Neural cell (in vitro differentiated cells): ENCODE data around the gene ZNF445. TPM values are rescaled to one million over a fixed set of nuclear protein-coding genes. Genes with fewer than 3 reads are reported as not detected.

ENCODE experiments used
- H2AFZ ChIP-seq: fragments of 200-600, 300-800 bp; sonication (generic), shearing (Covaris generic); 2 replicates; pipeline ENCODE4 v1.6.0; 2014; ENCODE audit warnings: low read depth, mild to moderate bottlenecking, antibody characterized with exemption, low read length, moderate library complexity
- H3F3A ChIP-seq: fragments of 200-600 bp; shearing (Covaris generic); 2 replicates; pipeline ENCODE4 v1.6.1; 2016; ENCODE audit warnings: mild to moderate bottlenecking, moderate library complexity, mixed read lengths, antibody characterized with exemption, low read length; ENCODE audit not compliant: insufficient read depth, poor library complexity, severe bottlenecking
- H3K27ac ChIP-seq: fragments of 200-600, 300-800 bp; sonication (generic), shearing (Covaris generic); 2 replicates; pipeline ENCODE4 v1.5.1; 2014; ENCODE audit warnings: mild to moderate bottlenecking, low read length, moderate library complexity
- H3K27me3 ChIP-seq: fragments of 300-800, 200-600 bp; sonication (generic), shearing (Covaris generic); 2 replicates; pipeline ENCODE4 v1.6.0; 2014; ENCODE audit warnings: mild to moderate bottlenecking, low read depth, low read length, moderate library complexity; ENCODE audit not compliant: insufficient read depth
- H3K36me3 ChIP-seq: fragments of 300-800, 200-600 bp; sonication (generic), shearing (Covaris generic); 2 replicates; pipeline ENCODE4 v1.5.1; 2014; ENCODE audit warnings: mild to moderate bottlenecking, antibody characterized with exemption, low read length, moderate library complexity; ENCODE audit not compliant: insufficient read depth
- H3K4me2 ChIP-seq: fragments of 300-800, 200-600 bp; sonication (generic), shearing (Covaris generic); 2 replicates; pipeline ENCODE4 v1.6.0; 2014; ENCODE audit warnings: mild to moderate bottlenecking, low read length
- H3K4me3 ChIP-seq: fragments of 300-800, 200-600 bp; sonication (generic), shearing (Covaris generic); 2 replicates; pipeline ENCODE4 v1.5.1; 2014; ENCODE audit warnings: mild to moderate bottlenecking, low read length, moderate library complexity
- H3K79me2 ChIP-seq: fragments of 200-600 bp; shearing (Covaris generic); replicated peaks from 2 replicates; pipeline ENCODE4 v1.6.0; 2014; ENCODE audit warnings: mild to moderate bottlenecking, low read length, moderate library complexity; ENCODE audit not compliant: insufficient read depth
- H3K9ac ChIP-seq: fragments of 300-800, 200-600 bp; sonication (generic), shearing (Covaris generic); 2 replicates; pipeline ENCODE4 v1.6.1; 2016; ENCODE audit warnings: mild to moderate bottlenecking, low read length, mixed read lengths
- H3K9me2 ChIP-seq: fragments of 200-600 bp; shearing (Covaris generic); 2 replicates; pipeline ENCODE4 v1.6.1; 2016; ENCODE audit warnings: mild to moderate bottlenecking, low read length, mixed read lengths; ENCODE audit not compliant: insufficient read depth
- H3K9me3 ChIP-seq: fragments of 200-600, 300-800 bp; sonication (generic), shearing (Covaris generic); 2 replicates; pipeline ENCODE4 v1.6.1; 2016; ENCODE audit warnings: mild to moderate bottlenecking, mixed run types, low read length, moderate library complexity, mixed read lengths
- H4K20me1 ChIP-seq: fragments of 200-600 bp; shearing (Covaris generic); 2 replicates; pipeline ENCODE4 v1.6.1; 2016; ENCODE audit warnings: mild to moderate bottlenecking, mixed run types; ENCODE audit not compliant: insufficient read depth
- CTCF ChIP-seq: fragments of 450-650 bp; IDR thresholded peaks from 2 replicates; pipeline ENCODE4 v1.5.1; 2014; ENCODE audit warnings: antibody characterized with exemption, mild to moderate bottlenecking, moderate library complexity; ENCODE audit not compliant: poor library complexity, severe bottlenecking
- EP300 ChIP-seq: fragments of 450-650 bp; conservative IDR thresholded peaks from 2 replicates; pipeline ENCODE4 v1.6.1; 2014; ENCODE audit warnings: antibody characterized with exemption, mild to moderate bottlenecking, moderate library complexity; ENCODE audit not compliant: poor library complexity, severe bottlenecking
- EZH2 ChIP-seq: fragments of 200-600, 300-800 bp; shearing (Covaris generic), sonication (generic); IDR thresholded peaks from 2 replicates; pipeline ENCODE4 v1.6.1; 2014; ENCODE audit warnings: antibody characterized with exemption, low read length, borderline replicate concordance, mild to moderate bottlenecking; ENCODE audit not compliant: insufficient read depth, poor library complexity, severe bottlenecking
- MXI1 ChIP-seq: fragments of 450-650 bp; conservative IDR thresholded peaks from 2 replicates; pipeline ENCODE4 v1.6.1; 2014; ENCODE audit warnings: antibody characterized with exemption, mild to moderate bottlenecking; ENCODE audit not compliant: poor library complexity, severe bottlenecking
- POLR2AphosphoS5 ChIP-seq: IDR thresholded peaks from 2 replicates; pipeline ENCODE4 v1.6.1; 2012
- RAD21 ChIP-seq: fragments of 450-650 bp; conservative IDR thresholded peaks from 2 replicates; pipeline ENCODE4 v1.6.1; 2014; ENCODE audit warnings: antibody characterized with exemption, mild to moderate bottlenecking, moderate library complexity
- SMC3 ChIP-seq: fragments of 450-650 bp; conservative IDR thresholded peaks from 2 replicates; pipeline ENCODE4 v1.6.1; 2014; ENCODE audit warnings: antibody characterized with exemption, mild to moderate bottlenecking, moderate library complexity; ENCODE audit not compliant: poor library complexity
- TAF1 ChIP-seq: IDR thresholded peaks from 2 replicates; pipeline ENCODE4 v1.6.1; 2012; ENCODE audit warnings: low read depth
- polyA plus RNA-seq: library from polyadenylated mRNA; depleted of rRNA; stranded (reverse); fragments of >200 nt; gene quantifications from 2 replicates; pipeline ENCODE4 v1.2.3, GENCODE V29; 2014
- TF ChIP-seq, protein P1 (sequence below): IDR thresholded peaks from 2 replicates; pipeline ENCODE4 v1.6.1; 2012; ENCODE audit warnings: borderline replicate concordance

ZNF445 gene
- polyA plus RNA-seq, 1 donor from 2014 or later, result 15.8 TPM

DNA sequence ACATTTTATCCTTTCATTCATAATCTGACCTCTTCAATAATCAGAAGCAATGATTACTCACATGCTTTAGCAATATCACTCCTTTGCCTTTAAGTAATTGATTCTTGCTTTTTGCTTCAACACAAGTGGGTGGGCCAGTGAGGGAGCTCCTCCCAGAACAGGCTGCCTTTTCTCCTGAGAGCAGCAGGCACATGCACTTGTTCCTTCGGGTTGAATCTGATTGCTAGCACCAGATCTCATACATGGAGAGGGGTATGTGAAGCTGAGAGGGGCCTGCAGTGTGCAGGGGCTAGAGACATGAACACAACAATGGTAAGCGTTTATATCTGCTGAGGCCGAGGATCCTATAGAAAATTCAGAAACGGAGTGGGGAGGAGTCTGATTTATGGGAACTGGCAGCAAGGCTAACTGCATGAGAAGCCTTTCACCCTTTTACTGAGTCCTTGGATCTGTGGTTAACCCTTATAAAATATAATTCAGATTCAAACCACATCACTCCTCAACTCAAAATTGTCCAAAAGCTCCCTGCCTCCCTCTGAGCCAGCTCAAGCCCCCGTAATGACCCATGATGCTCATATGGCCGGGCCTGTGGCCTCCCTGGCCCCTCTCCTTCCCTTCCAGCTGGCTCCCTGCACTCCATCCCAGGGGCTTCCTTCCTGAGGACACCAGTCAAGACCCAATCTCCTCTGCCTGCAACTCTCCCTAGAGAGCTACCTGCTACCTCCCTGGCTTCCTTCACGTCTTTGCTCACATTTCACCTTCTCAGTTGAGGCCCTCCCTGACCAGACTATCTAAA, 32.4 kb downstream of the ZNF445 start:
- no peaks in the 10 kb centered on the region for H3K9me2 ChIP-seq
- peaks cover 19% of the 10 kb centered on the region for H3K36me3 ChIP-seq

DNA sequence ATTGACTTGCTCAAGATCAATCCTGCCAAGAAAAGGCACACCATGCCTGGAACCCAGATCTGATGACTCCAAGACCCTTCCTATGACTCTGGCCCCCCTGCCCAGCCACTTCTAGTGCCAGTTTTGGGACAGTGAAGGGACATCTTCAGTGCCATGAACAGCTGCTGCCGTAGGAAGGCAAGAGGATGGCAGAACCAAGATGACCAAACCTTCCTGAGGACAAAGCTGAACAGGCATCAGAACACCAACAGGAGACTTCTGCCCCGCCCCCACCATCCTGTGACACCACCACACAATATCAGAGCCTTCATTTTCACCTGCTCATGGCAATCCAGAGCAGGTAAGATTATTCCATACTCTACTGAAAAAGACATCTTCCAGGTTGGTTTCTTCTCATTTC, 33.0 kb downstream of the ZNF445 start:
- H3K9me3 ChIP-seq, result peaks cover 3% of the 10 kb centered on the region
- no peaks in the 10 kb centered on the region for H3K79me2 ChIP-seq
- no peaks in the 10 kb centered on the region for H3K9me2 ChIP-seq
- no peak overlapping the region for H3K27ac ChIP-seq
- H3K9ac ChIP-seq, result no peak overlapping the region
- no peak overlapping the region for H3K4me2 ChIP-seq
- peaks cover 17% of the 10 kb centered on the region for H3K36me3 ChIP-seq
- no peaks in the 10 kb centered on the region for H3K27me3 ChIP-seq
- H4K20me1 ChIP-seq, result no peaks in the 10 kb centered on the region
- no peaks in the 10 kb centered on the region for H3F3A ChIP-seq
- no peak overlapping the region for H3K4me3 ChIP-seq
- H2AFZ ChIP-seq, result no peak overlapping the region
- TF ChIP-seq SMC3 (no peak), MXI1 (no peak), EZH2 (no peak), EP300 (no peak), POLR2AphosphoS5 (no peak), CTCF (no peak)
- TF ChIP-seq, protein P1, sequence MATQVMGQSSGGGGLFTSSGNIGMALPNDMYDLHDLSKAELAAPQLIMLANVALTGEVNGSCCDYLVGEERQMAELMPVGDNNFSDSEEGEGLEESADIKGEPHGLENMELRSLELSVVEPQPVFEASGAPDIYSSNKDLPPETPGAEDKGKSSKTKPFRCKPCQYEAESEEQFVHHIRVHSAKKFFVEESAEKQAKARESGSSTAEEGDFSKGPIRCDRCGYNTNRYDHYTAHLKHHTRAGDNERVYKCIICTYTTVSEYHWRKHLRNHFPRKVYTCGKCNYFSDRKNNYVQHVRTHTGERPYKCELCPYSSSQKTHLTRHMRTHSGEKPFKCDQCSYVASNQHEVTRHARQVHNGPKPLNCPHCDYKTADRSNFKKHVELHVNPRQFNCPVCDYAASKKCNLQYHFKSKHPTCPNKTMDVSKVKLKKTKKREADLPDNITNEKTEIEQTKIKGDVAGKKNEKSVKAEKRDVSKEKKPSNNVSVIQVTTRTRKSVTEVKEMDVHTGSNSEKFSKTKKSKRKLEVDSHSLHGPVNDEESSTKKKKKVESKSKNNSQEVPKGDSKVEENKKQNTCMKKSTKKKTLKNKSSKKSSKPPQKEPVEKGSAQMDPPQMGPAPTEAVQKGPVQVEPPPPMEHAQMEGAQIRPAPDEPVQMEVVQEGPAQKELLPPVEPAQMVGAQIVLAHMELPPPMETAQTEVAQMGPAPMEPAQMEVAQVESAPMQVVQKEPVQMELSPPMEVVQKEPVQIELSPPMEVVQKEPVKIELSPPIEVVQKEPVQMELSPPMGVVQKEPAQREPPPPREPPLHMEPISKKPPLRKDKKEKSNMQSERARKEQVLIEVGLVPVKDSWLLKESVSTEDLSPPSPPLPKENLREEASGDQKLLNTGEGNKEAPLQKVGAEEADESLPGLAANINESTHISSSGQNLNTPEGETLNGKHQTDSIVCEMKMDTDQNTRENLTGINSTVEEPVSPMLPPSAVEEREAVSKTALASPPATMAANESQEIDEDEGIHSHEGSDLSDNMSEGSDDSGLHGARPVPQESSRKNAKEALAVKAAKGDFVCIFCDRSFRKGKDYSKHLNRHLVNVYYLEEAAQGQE, result no peak

More for the DNA sequence above, 32.4 kb downstream of the ZNF445 start:
- no peaks in the 10 kb centered on the region for H3F3A ChIP-seq
- H3K4me3 ChIP-seq, result no peak overlapping the region
- H3K4me2 ChIP-seq, result no peak overlapping the region
- no peak overlapping the region for H3K9ac ChIP-seq
- no peaks in the 10 kb centered on the region for H4K20me1 ChIP-seq
- peaks cover 3% of the 10 kb centered on the region for H3K9me3 ChIP-seq
- no peaks in the 10 kb centered on the region for H3K79me2 ChIP-seq
- H2AFZ ChIP-seq, result no peak overlapping the region
- TF ChIP-seq EZH2 (no peak), EP300 (no peak), TAF1 (no peak), CTCF (no peak), POLR2AphosphoS5 (no peak), RAD21 (no peak), MXI1 (no peak), SMC3 (no peak)
- TF ChIP-seq, protein P1, result no peak
- no peaks in the 10 kb centered on the region for H3K27me3 ChIP-seq
- H3K27ac ChIP-seq, result no peak overlapping the region
